ENCODE results near the gene ATL3.
"Not testable (repeated sequence)": the region's sequence is repeated elsewhere in the genome, so short reads cannot be mapped to it uniquely, and the experiment has no call there.

ATL3 gene

GRCh38 chr11:63698976-63699733 lies 28.0 kb upstream of the ATL3 start:
- DNase-seq (ENCODE audit: insufficient read length, low spot score) (no peak), FAIRE-seq (peak; percentile 11)
- TF ChIP-seq, protein P1, sequence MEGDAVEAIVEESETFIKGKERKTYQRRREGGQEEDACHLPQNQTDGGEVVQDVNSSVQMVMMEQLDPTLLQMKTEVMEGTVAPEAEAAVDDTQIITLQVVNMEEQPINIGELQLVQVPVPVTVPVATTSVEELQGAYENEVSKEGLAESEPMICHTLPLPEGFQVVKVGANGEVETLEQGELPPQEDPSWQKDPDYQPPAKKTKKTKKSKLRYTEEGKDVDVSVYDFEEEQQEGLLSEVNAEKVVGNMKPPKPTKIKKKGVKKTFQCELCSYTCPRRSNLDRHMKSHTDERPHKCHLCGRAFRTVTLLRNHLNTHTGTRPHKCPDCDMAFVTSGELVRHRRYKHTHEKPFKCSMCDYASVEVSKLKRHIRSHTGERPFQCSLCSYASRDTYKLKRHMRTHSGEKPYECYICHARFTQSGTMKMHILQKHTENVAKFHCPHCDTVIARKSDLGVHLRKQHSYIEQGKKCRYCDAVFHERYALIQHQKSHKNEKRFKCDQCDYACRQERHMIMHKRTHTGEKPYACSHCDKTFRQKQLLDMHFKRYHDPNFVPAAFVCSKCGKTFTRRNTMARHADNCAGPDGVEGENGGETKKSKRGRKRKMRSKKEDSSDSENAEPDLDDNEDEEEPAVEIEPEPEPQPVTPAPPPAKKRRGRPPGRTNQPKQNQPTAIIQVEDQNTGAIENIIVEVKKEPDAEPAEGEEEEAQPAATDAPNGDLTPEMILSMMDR (IDR thresholded peaks at IDR 0.05; ENCODE audit: insufficient read depth, missing control alignments), result no peak

DNA sequence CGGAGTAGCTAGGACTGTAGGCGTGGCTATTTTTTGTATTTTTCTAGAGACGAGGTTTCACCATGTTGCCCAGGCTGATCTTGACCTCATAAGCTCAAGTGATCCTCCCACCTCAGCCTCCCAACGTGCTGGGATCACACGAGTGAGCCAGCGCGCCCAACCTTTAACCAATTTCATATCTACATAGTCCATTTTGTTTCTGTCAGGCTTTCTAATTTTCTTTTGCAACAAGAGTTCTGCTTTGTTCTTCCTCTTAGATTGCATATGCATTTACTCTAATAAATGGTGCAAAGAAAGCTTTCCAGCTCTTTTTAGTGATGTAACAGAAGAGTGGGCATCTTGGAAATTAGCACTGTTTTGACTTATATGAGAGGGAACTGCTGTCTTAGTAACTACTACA lies 23.4 kb upstream of the ATL3 start:
- DNase-seq (ENCODE audit: insufficient read length, low spot score) (no peak), FAIRE-seq (no peak)
- TF ChIP-seq, protein P1 (IDR thresholded peaks at IDR 0.05; ENCODE audit: insufficient read depth, missing control alignments), result no peak

DNA sequence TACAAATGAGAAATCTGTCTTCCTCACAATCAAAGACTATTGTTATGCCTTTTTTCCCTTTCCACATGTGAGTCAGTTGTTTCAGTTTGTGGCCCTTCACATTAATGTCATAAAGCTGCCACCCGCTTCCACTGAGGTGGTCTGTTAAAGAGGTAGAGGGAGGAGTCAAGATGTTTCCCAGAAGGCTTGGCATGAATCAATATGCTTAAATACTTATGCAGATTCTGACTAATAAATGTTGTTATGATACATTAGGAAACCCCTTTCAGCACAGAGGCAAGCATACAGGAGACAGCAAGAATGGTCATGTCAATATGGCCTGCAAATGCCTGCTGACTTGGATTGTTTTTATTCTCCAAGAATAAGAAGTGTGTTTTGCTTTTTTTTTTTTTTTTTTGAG lies 16.7 kb upstream of the ATL3 start:
- no peak for DNase-seq (ENCODE audit: insufficient read length, low spot score)
- FAIRE-seq, result no peak
- TF ChIP-seq, protein P1 (IDR thresholded peaks at IDR 0.05; ENCODE audit: insufficient read depth, missing control alignments), result no peak

DNA sequence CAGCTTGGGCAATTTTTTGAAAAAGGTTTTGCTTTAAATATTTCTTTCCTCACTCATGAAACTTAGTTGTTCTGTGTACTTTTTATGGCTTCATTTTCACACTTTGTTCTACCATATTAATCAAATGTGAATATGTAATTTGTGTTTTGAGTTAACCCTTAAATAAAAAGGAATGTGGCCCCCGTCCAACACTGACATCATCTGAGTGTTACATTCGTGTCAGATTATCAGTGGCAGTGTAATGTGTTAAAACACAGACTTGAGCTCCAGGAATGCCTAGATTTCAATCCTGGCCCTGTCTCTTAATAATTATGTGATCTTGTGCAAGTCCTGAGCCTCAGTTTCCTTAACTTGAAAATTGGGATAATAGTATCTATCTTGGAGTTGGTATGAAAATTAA lies 15.8 kb upstream of the ATL3 start:
- DNase-seq (ENCODE audit: insufficient read length, low spot score), result no peak
- no peak for FAIRE-seq
- TF ChIP-seq, protein P1 (IDR thresholded peaks at IDR 0.05; ENCODE audit: insufficient read depth, missing control alignments), result no peak

DNA sequence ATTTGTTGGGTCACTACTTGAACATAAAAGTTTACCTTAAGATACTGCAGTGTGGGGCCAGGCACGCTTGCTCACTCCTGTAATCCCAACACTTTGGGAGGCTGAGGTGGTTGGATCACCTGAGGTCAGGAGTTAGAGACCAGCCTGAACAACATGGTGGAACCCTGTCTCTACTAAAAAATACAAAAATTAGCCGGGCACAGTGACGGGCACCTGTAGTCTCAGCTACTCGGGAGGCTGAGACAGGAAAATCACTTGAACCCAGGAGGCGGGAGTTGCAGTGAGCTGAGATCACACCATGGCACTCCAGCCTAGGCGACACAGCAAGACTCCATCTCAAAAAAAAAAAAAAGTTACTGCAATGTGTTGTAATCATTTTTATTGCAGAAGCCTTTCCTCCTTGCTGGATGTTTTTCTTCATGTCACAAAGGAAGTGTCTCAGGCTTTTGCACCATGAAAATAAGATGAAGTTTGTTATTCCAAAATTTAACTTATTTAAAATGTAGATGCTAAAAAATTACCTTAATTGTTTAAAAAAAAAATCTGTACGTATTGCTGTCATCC lies 14.1 kb upstream of the ATL3 start:
- DNase-seq (ENCODE audit: insufficient read length, low spot score); FAIRE-seq: not testable (repeated sequence)

DNA sequence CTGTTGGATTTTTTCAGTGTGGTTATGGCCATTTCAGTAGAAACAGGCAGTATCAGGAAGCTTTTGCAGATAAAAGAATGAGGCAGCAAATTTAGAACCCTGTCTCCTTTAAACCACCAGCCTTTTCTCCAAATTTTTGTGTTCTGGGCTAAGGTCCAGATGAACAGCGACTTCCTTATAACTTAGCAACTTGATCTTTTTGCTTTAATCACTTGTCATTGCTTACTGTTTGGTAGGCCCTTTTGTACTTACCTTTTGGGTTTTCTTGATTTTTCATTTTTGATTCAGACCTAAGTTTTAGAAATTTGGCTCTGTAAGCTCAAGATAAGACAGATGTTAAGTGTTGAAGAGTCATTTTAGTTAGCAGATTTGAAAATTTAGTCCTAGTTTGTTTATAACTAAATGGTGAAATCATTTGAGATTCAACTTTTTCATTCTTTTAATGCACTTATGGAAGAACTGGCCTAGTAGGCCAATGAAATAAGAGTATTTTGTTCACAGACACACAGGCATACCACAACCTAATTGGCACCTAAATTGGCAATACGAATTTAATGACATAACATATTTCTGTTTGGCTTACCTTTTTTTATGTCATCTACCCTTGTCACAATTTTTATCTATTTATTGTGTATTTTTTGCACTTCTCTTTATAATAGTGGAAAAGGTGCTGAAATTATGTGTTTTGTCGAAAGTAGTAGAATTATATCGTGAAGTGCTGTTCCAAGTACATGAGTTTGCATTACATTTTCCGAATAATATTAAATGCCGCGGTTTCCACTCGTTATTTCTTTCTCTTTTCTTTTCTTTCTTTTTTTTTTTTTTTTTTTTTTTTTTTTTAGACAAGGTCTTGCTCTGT lies 12.2 kb upstream of the ATL3 start:
- FAIRE-seq, result no peak
- TF ChIP-seq, protein P1 (IDR thresholded peaks at IDR 0.05; ENCODE audit: insufficient read depth, missing control alignments), result no peak
- DNase-seq (ENCODE audit: insufficient read length, low spot score), result no peak

DNA sequence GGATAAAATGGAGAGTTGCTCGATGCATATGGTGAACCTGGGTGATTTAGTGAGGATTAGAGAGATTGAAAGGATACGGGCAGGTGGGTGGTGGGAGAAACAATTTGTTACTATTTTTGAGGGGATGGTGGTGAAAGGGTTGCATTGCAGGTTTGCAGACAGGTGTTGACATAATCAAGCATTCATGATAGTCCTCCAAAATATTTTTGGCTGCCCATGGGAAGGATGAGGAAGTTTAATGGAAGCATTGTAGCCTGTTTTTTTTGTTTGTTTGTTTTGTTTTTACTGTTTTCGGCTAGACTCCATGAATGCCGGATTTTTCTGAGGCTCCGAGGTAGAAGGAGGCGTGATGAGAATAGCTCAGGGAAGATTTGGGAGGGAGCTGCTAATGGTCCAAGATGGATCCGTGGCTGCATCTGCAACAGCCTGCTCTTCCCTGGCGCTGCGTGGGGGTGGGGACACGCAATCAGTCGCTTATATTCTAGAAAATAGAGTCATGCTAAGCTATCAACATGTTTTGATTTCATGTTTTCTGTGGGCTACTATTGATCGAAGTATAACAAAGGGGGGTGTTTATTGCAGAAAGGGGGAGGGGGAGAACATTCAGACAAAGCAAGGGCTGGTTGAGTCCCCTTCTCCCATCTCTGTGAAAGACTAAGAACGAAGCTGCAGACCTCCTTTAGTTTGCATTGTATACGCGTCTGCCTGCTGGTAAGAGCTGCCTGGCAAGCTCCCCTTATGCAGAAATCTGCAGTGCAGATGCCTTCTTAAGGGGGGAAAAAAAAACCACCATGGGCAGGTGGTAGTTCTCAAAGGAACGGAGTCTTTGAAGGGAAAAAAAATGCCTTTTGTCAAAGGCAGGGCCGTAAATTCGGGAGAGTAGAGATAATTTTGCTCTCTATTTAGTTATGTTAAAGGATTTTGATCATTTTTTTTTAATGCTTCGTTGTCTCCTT lies 11.2 kb upstream of the ATL3 start:
- no peak for DNase-seq (ENCODE audit: insufficient read length, low spot score)

More for the DNA sequence above, 11.2 kb upstream of the ATL3 start:
- FAIRE-seq, result no peak
- TF ChIP-seq, protein P1 (IDR thresholded peaks at IDR 0.05; ENCODE audit: insufficient read depth, missing control alignments), result no peak
